GM12892 (cell line): ENCODE data around the gene ESRRG.

Source experiments
- DNase-seq: peaks from one replicate; pipeline ENCODE4 v3.0.0; 2011; ENCODE audit not compliant: insufficient read length
- FAIRE-seq: peaks from 2 replicates; lab custom pipeline; 2011; peaks lifted over from hg19 to GRCh38; lab: Jason Lieb, UNC
- POLR2A ChIP-seq: IDR thresholded peaks from 2 replicates; pipeline ENCODE4 v1.6.1; 2011; ENCODE audit warnings: low read depth, low read length, control low read depth
- POLR2AphosphoS5 ChIP-seq: IDR thresholded peaks from 2 replicates; pipeline ENCODE4 v1.6.1; 2011; ENCODE audit warnings: low read depth, low read length, control low read depth
- TAF1 ChIP-seq: IDR thresholded peaks from 2 replicates; pipeline ENCODE4 v1.6.1; 2011; ENCODE audit warnings: low read depth, mild to moderate bottlenecking, control low read depth, low read length, borderline replicate concordance

The ESRRG gene

DNA sequence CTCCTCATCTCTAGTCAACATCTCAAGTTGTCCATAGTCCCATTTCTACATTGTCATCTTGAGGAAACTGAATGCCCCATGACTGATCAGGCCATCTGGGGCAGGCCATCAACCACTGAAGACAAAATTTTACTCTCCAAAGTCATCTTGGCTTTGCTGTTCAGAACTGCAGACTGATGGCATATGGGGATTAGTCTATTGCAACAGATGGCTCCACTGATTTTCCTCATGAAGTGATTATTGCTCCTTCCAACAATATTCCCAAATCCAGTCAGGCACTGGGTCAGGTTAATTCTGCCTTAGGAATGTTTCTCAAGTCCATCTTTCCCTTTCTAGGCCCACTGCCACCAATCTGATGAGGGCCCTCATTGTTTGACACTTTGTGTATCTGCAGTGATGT, 101.7 kb downstream of the ESRRG start:
- no peak for DNase-seq
- TF ChIP-seq POLR2A (no peak), TAF1 (no peak), POLR2AphosphoS5 (no peak)
- FAIRE-seq: no peak

DNA sequence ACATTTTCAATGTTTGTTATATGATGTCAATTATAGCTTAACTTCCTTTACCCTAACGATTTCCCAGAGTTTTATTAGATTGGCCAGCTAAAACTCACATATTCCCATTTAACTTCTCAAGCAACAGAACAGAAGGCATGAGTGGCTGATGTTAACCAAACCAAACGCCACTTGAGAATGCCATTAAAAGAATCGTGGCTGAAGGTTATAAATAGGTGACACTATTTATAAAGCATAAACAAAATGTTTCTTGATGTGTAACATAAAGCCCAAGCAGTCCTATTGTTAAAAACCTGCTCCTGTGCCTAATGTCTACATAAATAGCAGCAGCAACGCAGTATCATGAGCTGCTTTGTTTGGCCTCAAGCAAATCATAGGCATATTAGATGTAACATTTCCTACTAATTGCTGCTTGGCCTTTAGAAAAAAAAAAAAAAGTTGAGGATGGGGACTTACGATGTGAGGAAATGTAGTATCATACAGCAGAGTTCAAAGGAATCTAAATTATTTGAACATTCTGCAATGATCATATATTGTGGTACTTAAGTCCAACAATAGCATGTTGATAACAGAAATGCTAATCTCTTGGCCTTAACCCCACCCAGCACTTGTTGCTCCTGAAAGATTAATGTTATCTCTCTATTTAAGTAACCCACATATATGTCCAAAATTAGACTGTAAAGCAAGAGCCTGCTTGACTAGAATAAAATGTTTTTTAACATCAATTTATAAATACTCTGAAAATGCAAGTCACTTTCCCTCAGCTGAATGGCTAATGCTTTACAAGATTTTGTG, 106.0 kb downstream of the ESRRG start:
- FAIRE-seq (no peak), DNase-seq (no peak)
- TF ChIP-seq POLR2A (no peak), POLR2AphosphoS5 (no peak), TAF1 (no peak)

DNA sequence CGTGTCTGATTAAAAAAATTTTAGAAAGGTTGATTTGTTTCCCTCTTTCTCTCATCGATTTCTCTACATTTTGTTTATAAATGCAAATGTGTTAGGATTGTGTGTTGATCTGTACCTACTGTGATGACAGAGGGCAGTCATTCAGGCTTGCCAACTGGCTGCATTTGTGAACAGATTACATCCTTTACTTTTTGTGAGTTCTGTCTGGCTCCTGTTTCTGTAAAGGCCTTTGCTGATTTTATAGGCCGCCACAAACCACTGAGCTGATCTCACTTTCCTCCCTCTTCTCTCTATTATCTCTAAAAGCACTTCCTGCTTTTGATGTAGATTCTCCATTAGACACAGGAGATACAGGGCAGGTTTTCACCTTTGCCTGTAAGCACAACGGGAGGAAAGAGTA, 106.8 kb downstream of the ESRRG start:
- FAIRE-seq: no peak
- DNase-seq: no peak
- TF ChIP-seq POLR2A: no peak
- no peak for TF ChIP-seq POLR2AphosphoS5
- no peak for TF ChIP-seq TAF1

DNA sequence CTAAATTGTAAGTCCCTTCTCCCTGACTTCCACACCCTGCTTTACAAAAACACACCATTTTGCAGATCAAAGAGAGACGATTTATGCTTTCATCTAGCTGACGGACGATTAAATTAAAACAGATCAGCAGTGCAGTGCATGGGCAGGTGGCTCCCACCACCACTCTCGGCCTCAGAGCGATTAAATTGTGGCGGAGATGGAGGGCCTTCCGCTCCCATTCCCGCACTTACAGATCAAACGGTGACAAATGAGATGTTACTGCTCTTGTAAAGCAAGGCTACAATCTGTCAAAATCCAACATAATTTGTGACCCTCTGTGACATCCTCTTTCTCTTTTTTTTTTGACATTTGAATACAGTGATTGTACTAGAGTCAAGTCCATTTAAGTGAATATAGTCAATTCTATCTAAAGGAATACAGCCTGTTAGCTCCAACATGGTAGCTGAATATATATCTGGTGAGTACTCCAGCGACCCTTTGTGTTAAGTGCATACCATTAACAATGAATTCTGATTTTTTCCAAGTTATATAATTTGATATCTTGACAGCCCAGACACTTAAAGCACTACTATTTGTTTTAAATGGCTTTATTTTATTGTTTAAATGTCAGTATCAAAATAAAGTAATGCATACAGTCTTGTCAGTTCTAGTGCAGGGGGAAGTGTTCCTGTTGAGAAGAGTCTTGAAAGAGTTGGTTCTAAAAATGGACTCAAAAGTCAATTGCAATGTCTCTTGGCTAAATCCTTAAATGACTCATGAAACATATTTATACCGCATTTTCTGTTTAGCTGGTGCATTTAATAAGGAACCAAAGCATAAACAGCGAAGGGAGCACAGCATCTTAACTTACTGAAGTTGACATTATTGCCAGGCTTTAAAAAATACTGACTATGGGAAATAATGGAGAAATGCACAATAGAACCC, 109.0 kb downstream of the ESRRG start:
- TF ChIP-seq POLR2AphosphoS5 (no peak), POLR2A (no peak), TAF1 (no peak)
- no peak for FAIRE-seq
- no peak for DNase-seq

DNA sequence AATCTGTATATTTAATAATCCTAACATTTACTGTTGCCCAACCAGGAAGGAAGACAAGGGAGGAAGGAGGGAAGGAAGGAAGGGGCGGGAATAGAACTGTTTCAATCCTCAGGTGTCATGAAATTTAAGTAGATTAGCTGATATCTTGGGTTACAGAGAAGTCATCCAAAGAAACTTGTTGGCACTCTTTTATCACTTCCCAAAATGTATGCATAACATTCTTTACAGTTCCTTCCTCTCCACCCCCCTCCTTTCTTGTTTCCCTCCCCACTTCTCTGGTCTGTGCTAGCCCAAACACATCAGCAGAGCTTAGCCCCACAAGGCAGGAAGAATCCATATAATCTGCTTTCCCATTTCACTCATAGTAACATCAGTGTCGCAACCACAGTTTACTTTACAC, 110.9 kb downstream of the ESRRG start:
- TF ChIP-seq POLR2AphosphoS5: no peak
- TF ChIP-seq POLR2A: no peak
- TF ChIP-seq TAF1: no peak
- DNase-seq (no peak), FAIRE-seq (no peak)

DNA sequence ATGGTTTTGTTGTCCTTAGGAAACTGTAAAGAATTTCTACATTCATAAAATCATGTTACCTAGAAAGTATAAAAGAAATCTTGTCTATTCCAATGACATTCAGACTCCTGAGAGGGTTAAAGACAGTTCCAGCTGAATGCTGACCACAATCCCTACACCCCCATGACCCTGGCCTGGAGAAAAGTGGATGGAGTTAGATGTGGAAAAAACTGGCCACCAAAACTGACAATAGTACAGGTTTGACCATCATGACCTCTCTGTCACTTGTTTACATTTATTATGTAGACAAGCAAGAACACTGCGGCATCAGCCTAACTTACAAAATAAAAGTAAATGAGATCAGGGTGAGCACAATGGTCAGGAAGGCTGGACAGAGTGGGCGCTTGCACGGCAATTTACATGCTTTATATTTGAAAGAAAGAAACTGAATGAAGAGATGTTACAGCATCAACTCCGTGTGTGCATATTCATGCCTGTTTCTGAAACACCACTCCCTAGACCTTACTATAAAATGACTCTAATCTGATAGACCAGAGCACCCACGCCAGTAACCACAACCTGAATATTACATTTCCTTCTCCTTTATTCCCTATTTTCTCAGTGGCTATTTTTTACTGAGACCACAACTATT, 116.0 kb downstream of the ESRRG start:
- no peak for TF ChIP-seq POLR2A
- TF ChIP-seq TAF1: no peak
- TF ChIP-seq POLR2AphosphoS5: no peak
- no peak for DNase-seq
- no peak for FAIRE-seq

DNA sequence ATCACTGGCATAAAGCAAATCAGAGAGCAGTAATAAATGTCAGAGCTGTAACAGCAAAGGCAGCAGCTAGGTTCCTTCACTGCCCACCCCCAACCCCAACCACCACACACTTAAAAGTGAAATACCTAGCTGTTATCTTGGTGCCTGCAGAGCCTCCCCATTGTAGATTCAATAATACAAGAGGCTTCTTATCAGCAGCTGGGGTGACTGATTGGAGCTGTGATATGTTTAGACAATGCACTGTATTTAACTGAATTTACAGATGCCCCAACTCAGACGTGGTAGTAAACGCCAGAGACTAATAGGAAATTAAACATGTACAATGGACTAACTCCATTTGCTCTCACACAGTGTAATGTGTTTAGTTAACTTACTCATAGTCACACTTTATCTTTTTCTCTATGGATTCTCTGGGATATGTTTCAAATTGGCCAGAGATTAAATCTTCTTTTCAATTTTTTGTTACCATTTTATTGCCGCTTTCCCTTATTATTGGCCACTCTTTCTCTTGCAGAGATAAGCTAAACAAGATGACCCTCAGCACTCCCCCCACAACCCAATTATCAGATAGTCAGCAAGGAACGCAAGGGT, 117.1 kb downstream of the ESRRG start:
- FAIRE-seq (no peak), DNase-seq (no peak)

DNA sequence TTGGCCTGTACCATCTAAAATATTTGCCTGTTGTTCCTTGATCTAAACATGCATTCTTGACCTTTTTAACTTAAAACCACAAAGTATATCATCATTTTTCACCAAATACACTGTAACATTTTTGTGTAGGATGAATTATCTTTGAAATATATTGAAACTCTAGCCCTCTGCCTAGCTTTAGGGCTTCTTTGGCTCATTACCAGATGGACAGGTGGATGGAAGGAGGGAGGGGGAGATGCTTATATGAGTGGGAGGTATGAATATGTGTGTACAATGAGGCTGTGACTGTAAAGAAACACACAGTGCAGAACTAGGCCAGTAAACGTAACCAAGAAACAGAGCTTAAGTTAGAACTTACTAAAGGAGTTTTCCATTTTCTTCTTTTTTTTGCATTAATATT, 118.5 kb downstream of the ESRRG start:
- FAIRE-seq (no peak), DNase-seq (no peak)
- TF ChIP-seq POLR2A: no peak
- no peak for TF ChIP-seq TAF1
- no peak for TF ChIP-seq POLR2AphosphoS5

More for the DNA sequence above, 117.1 kb downstream of the ESRRG start:
- TF ChIP-seq TAF1 (no peak), POLR2AphosphoS5 (no peak), POLR2A (no peak)

DNA sequence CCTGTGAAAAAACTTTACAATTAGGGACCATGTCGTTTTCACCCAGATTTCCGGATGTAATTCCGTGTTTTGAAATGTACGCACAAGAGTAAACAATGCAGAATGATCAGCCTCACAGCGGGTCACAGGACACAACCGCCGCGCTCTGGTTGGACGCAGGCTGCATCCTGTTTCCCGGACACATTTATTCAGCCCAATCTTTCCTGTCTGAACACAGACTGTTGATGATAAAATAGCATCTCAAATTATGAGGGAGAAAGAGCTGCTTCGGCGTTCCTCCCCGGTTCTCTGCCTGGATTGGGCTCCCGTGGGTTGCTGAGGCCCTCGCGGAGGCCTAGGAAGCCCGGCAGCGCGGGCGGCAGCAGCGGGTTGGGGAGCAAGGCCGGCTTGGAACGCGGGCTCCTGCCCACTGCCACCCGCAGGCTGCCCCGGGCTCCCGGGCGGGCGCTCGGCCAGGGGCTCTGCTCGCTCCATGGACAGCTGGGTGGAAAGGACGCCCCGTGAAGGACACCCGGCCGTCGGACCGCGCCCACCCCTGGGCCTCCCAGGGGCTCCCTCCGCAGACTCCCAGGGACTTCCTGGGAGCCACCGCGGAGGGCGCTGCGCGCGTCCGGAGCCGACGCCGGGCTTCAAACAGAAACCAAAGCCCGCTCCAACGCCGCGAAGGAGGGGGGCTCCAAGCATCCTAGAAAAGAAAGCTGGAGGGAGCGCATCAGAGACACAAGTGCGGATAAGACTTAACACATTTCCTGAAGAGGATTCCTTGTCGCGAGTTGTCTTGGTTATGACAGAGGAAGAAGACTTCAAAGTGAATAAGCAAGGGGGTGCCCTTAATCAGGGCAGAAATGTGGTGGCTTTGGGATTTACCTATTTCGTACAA, 122.3 kb downstream of the ESRRG start:
- peak; percentile 17 for DNase-seq

DNA sequence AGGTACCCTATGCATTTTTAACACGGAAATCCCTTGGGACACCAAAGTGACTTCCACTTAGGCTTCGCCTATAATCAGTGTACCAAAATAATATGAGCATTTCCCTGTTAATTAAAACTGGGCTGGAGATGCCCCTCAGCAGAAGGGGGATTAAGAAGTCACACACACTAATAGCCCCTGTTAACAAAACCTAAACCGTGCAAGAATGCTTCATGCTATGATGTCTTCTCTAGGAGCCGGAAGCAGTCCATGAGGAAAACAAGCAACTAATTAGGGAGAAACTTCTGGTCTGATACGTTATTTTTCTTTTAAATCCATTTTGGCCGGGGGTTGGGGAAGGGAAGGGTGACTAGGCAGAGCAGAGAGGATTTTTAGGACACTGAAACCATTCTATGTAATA, 123.4 kb downstream of the ESRRG start:
- TF ChIP-seq POLR2AphosphoS5 (no peak), TAF1 (no peak), POLR2A (no peak)
- no peak for FAIRE-seq

More for the DNA sequence above, 122.3 kb downstream of the ESRRG start:
- TF ChIP-seq POLR2AphosphoS5 (no peak), TAF1 (no peak), POLR2A (no peak)
- FAIRE-seq: peak; percentile 5

More for the DNA sequence above, 123.4 kb downstream of the ESRRG start:
- DNase-seq: no peak
